ES-I3 (cell line): ENCODE measurements around the gene GPR78.

Experiments used
- H3K36me3 ChIP-seq: 2 replicates; pipeline ENCODE4 v1.6.1; 2013; ENCODE audit warnings: mild to moderate bottlenecking, low read length, control low read depth, moderate library complexity; ENCODE audit not compliant: insufficient read depth
- H3K4me1 ChIP-seq: 2 replicates; pipeline ENCODE4 v1.6.1; 2013; ENCODE audit warnings: mild to moderate bottlenecking, control low read depth, low read length; ENCODE audit not compliant: insufficient read depth
- H3K9ac ChIP-seq: 2 replicates; pipeline ENCODE4 v1.6.1; 2013; ENCODE audit warnings: low read depth, mild to moderate bottlenecking, low read length, moderate library complexity
- H3K9me3 ChIP-seq: 2 replicates; pipeline ENCODE4 v1.6.1; 2013; ENCODE audit warnings: mild to moderate bottlenecking, low read length, moderate library complexity; ENCODE audit not compliant: control insufficient read depth, insufficient read depth

Gene GPR78

DNA sequence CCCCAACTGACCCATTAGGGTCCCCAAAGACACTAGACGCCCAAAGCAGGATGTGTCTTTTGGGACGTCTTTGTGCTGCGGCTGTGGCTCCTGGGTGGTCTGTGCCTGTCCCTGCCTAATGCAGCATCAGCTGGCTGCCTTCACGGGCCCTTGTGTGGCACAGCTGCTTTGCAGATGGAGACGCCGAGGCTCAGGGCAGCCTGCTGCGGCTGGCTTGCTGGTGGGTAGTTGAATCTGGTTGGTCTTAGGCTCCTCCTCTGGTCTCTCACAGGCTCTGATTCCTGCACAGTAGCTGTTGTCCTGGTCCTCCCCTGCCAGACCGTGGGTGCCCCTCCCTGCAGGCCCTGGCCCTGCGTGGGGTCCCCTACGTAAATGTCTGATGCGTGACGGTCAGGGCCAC lies 20.5 kb downstream of the GPR78 start:
- H3K9me3 ChIP-seq: no peaks in the 10 kb centered on the region
- H3K9ac ChIP-seq: no peak overlapping the region
- no peaks in the 10 kb centered on the region; the same call in 1 of the 2 replicates for H3K4me1 ChIP-seq
- H3K36me3 ChIP-seq: no peaks in the 10 kb centered on the region

DNA sequence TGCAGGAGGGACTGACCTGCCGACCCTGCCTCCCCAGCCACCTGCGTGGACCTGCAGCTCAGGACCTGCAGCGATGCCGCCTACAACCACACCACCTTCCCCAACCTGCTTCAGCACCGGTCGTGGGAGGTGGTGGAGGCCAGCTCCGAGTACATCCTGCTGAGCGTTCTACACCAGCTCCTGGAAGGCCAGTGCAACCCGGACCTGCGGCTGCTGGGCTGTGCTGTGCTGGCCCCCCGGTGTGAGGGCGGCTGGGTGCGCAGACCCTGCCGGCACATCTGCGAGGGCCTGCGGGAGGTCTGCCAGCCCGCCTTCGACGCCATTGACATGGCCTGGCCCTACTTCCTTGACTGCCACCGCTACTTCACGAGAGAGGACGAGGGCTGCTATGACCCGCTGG lies 20.9 kb downstream of the GPR78 start:
- Histone ChIP-seq H3K9me3 (no peaks in the 10 kb centered on the region), H3K4me1 (no peaks in the 10 kb centered on the region; the same call in 1 of the 2 replicates), H3K36me3 (no peaks in the 10 kb centered on the region)

DNA sequence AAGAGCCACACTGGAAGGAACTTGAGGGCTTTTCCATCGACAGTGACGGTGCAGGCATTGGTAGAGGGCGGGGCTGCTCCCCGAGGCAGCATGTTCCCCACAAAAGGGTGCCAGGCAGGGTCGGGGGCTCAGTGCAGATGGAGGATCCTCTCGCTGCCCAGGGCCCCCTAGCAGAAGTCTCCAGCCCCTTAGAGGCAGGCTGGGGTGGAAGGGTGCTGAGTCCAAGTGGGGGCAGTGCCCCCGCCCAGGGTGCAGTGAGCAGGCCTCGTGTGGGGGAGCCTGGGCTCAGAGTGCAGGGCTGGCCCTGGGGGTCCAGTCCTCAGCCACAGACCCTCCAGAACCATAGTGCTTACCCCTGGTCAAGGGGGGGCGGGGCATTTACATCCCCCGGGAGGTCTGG lies 21.4 kb downstream of the GPR78 start:
- H3K36me3 ChIP-seq: no peaks in the 10 kb centered on the region
- no peak overlapping the region for H3K9ac ChIP-seq
- no peaks in the 10 kb centered on the region; the same call in 1 of the 2 replicates for H3K4me1 ChIP-seq
- no peaks in the 10 kb centered on the region for H3K9me3 ChIP-seq

More for the DNA sequence above, 20.9 kb downstream of the GPR78 start:
- H3K9ac ChIP-seq: no peak overlapping the region

DNA sequence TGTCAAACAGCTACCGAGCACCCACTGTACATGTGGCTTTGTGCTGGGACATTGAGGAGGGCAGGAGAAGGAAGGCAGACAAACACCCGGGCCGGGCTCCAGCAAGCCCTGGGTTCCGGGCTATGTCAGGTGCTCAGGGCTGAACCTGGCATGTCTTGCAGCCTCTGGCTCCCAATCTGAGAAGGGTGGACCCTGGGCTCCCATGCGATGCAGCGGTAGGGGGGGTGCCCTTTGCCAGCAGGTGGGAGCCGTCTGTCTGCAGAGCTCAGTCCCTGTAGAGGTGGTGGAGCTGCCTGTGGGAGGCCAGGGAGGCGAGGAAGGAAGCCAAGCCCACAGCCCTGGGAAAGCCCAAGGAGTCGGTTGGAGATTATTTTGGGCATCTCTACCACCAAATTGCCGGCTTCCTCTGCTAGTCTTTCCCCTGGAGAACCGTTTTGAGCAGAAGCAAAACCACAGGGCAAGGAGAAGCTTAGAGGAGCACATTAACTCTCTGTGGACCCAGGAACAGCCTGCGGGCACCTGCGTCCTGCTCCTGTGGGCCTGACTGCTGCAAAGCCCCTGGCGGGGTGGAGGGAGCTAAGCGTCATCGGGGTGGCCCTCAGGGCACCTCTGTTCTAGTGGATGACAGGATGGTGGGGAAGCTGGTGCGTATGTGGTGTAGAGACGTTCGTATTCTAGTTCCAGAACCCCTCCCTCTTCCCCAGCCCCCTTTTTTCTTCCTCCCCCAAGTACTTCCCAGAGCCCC lies 22.7 kb downstream of the GPR78 start:
- Histone ChIP-seq H3K36me3 (no peaks in the 10 kb centered on the region), H3K4me1 (no peaks in the 10 kb centered on the region; the same call in 1 of the 2 replicates), H3K9me3 (no peaks in the 10 kb centered on the region), H3K9ac (no peak overlapping the region)

DNA sequence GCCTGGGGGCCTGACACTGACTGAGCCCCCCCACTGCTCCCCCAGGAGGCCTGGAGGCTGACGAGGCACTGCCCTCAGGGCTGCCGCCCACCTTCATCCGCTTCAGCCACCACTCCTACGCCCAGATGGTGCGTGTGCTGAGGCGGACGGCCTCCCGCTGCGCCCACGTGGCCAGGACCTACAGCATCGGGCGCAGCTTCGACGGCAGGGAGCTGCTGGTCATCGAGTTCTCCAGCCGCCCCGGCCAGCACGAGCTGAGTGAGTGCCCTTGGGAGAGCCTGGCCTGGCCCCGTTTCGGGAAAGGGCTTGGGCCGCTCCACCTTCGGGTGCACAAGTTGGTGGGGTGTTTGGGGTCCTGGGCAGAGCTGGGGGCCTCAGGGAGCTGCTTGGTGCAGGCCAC lies 23.7 kb downstream of the GPR78 start:
- Histone ChIP-seq H3K9ac (no peak overlapping the region), H3K4me1 (no peaks in the 10 kb centered on the region; the same call in 1 of the 2 replicates), H3K36me3 (no peaks in the 10 kb centered on the region), H3K9me3 (no peaks in the 10 kb centered on the region)

DNA sequence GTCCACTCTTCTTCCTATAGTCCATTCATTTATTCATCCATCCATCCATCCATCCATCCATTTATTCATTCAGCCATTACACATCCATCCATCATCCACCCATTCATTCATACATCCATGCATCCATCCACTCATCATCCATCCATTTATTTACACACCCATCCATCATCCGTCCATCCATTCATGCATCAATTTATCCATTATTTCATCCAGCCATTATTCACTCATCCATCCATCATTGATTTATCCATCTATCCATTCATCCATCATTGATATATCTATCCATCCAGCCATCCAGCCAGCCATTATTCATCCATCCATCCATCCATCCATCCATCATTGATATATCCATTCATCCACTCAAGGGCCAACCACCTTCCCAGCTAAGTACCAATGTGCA lies 25.1 kb downstream of the GPR78 start:
- no peaks in the 10 kb centered on the region for H3K9me3 ChIP-seq
- no peak overlapping the region for H3K9ac ChIP-seq
- no peaks in the 10 kb centered on the region for H3K4me1 ChIP-seq
- H3K36me3 ChIP-seq: no peaks in the 10 kb centered on the region

DNA sequence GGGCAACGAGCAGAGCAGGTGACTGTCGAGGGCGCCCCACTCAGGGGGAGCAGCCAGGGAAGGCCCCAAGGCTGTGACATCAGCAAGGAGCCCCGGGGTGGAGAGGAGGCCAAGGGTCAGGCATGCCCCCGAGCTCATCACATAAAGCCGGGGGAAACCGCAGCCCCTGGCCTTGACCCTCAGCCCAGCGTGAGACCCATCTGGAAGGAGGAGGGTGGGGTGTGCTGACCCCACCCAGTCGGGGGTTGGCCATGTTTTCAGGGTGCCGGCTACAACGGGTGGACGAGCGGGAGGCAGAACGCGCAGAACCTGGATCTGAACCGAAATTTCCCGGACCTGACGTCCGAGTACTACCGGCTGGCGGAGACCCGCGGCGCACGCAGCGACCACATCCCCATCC lies 26.3 kb downstream of the GPR78 start:
- no peaks in the 10 kb centered on the region for H3K4me1 ChIP-seq
- H3K36me3 ChIP-seq: no peaks in the 10 kb centered on the region
- H3K9ac ChIP-seq: no peak overlapping the region
- H3K9me3 ChIP-seq: no peaks in the 10 kb centered on the region

DNA sequence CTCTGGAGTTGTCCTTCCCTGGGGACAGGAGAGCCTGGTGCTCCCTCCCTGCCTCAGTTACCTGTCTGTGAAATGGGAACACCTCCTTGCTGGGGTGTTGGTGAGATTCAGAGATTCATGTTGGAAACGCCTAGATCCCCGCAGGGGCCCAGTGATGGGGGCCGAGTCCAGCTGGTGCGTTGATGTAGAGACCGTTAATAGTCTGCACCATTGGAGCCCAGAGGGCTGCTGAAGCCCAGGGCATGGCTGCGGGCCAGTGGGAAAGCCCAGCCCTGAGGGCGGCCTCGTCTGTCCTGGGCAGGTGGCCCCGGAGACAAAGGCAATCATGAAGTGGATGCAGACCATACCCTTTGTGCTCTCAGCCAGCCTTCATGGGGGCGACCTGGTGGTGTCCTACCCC lies 26.8 kb downstream of the GPR78 start:
- no peaks in the 10 kb centered on the region for H3K4me1 ChIP-seq
- H3K9ac ChIP-seq: no peak overlapping the region
- no peaks in the 10 kb centered on the region for H3K36me3 ChIP-seq
- H3K9me3 ChIP-seq: no peaks in the 10 kb centered on the region

DNA sequence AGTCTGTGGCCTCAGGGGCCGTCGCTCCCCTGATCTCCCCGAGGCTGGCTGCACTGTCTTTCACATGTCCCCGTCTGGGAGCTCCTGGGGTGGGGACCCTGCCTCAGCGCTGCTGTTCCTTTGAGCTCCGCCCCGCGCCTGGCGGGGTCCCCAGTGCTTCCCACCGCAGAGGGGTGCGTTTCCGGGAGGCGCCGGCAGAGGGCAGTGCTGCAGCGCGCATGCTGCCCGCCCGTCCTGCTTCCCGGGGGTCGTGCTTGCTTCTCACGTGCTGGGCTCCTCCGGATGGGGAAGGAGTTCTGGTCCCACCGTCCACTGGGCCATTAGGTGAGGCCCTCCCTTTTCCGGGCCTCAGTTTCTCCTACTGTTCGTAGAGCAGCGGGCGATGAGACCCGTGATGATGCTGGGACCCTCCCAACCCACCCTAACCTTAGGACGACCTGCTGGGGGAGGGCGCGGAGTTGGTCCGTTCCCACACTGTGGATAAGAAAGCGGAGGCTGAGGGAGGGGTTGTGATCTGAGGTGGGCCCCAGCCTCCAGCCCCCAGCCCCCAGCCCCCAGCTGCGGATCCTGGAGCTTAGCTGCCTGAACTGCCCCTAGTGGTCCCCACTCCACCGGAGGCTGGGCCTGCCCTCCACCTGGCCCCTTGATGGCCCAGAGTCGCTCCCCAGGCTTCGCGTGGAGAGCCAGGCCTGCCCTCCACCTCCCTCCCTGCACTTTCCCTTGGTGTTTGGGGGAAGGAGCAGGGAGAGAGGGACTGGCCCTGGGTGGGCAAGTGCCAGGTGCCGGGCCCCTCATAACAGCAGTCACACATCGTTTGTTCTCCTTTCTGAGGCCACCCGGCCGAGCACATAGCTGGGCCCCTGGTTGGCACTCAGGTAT lies 27.6 kb downstream of the GPR78 start:
- Histone ChIP-seq H3K9me3 (no peaks in the 10 kb centered on the region), H3K36me3 (no peaks in the 10 kb centered on the region), H3K4me1 (no peaks in the 10 kb centered on the region), H3K9ac (no peak overlapping the region; the same call in 1 of the 2 replicates)

DNA sequence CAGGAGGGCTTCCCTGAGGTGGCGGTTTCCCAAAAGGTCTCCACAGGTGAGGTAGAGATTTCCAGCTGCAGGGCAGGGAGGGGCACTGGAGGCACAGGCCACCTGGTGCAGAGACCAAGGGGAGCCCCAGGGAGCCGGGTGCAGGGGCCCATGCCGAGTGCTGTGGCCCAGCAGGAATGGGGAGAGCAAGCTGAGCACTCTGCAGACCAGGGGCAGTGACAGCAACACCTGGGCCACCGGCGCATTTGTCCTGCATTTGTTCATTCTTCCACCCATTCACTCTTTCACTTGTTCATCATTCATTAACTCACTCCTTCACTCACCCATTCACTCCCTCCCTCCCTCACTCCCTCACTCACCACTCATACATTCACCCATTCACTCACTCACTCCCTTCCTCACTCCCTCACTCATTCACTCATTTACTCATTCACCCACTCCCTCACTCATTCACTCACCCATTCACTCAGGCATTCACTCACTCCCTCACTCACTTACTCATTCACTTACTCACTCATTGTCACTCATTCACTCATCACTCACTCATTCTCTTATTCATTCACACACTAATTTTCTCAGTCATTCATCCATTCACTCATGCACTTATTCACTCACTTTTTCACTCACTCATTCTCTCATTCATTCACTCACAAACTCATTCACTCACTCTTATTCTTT lies 28.7 kb downstream of the GPR78 start:
- no peaks in the 10 kb centered on the region for H3K4me1 ChIP-seq
- no peak overlapping the region for H3K9ac ChIP-seq
- no peaks in the 10 kb centered on the region for H3K36me3 ChIP-seq
- H3K9me3 ChIP-seq: no peaks in the 10 kb centered on the region

DNA sequence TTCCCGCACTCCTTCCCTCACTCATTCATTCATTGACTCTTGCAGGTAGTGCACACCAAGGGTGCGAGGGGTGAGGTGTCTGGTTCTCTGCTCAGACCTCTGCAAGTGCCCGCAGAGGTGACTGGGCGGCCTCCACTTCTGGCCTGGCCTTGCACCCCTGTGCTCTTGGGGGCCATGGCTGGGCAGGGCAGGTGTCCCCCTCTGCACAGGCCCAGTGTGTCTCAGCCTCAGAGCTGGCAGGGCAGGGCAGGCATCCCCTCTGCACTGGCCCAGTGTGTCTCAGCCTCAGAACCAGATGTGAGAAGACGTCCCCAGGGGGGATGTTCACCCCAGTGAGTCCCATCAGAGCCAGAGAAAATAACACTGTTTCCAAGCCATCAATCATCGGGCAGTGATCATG lies 29.2 kb downstream of the GPR78 start:
- Histone ChIP-seq H3K9me3 (no peaks in the 10 kb centered on the region), H3K36me3 (no peaks in the 10 kb centered on the region), H3K9ac (no peak overlapping the region), H3K4me1 (no peaks in the 10 kb centered on the region)

DNA sequence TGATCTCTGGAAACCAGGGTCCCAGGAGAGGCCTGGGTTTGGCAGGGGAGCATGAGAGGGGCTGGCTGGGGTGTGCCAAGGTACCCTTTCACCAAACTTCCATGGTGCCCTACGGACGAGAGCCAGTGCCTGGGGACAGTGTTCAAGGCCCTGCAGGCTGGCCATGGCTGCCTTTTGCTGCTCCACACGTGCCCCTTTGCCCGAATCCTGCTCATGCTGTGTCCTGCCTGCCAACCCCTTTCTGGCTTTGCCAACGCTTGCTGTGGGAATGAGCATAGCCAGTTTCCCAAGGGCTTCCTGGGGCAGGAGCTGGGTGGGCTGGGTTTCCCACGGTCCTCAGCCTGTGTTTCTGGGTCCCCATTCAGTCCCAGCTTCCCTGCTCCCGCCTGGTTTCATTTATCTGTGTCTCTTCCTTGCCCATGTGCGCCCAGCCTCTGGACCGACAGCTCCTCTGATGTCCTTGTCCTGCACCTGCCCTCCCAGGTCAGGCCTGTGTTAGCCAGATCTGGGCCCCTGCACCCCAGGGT lies 29.7 kb downstream of the GPR78 start:
- Histone ChIP-seq H3K9ac (no peak overlapping the region), H3K4me1 (no peaks in the 10 kb centered on the region), H3K9me3 (no peaks in the 10 kb centered on the region), H3K36me3 (no peaks in the 10 kb centered on the region)

DNA sequence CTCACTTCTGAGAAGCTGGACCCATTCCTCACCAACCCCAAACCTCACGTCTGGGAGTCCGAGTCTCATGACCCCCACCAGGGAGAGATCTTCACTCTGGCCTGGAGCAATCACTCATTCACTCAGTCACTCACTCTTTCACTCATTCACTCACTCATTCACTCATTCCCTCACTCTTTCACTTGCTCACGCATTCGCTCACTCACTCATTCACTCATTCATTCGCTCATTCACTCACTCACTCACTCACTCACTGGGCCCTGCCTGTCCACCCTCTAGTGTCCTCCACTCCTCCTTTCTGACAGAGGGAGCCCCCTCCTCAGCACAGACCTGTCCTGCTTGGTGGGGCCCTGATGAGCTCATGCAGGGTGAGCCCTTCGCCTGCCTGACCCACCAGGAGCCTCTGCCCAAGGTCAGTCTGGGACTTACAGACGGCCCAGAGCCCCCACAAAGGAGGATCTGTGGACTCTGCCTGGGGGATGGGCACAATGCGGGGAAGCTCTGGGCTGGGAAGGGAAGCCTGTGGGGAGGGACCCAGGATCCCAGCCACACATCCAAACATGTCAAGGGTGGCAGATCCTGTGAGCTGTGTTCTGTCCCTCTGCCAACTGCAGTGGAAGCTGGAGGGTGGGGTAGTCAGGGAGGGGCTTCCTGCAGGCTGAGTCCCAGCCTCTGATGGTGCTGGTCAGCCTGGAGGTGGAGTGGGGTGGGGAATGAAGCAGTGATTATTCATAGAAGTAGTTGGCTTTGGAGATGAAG lies 30.8 kb downstream of the GPR78 start:
- H3K4me1 ChIP-seq: no peaks in the 10 kb centered on the region
- no peak overlapping the region for H3K9ac ChIP-seq
- no peaks in the 10 kb centered on the region for H3K9me3 ChIP-seq
- H3K36me3 ChIP-seq: no peaks in the 10 kb centered on the region

DNA sequence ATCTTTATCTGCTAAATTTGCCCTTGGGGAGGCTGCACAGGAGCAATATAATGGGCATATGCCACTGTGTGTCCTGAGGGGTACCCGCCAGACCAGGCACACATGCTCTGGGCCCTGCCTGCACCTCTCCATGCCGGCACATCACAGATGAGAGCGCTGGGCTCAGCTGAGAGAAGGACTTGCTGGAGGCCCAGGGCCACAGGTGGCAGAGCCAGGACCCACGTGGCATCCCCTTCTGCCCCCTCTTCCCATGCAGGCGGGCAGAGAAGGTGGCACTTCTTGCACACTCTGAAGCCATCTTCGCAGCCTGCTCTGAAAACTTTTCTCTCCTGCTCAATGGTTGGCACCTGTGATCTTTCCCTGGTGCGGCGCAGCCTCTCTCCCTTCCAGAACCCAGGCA lies 32.5 kb downstream of the GPR78 start:
- Histone ChIP-seq H3K9me3 (no peaks in the 10 kb centered on the region), H3K9ac (no peak overlapping the region), H3K4me1 (no peaks in the 10 kb centered on the region), H3K36me3 (no peaks in the 10 kb centered on the region)
